MCF 10A (cell line): ENCODE data around the gene PNPLA3. TPM values are rescaled to one million over a fixed set of nuclear protein-coding genes. Genes with fewer than 3 reads are reported as not detected.
A peak's percentile ranks its signal among the peaks of the same experiment; 100 is the strongest.

Experiments used
- BruUV-seq: library from RNA; stranded (reverse); fragments of 400-500 nt; replicated peaks from 2 replicates; lab custom pipeline; 2021; lab: Mats Ljungman, UMichigan
- CTCF ChIA-PET: fragments of 300-600 bp; sonication (Branson Sonifier 250); formaldehyde crosslinking; extraction: SDS; loops from one replicate; lab custom pipeline; 2021; ENCODE audit warnings: antibody characterized with exemption, inconsistent platforms; lab: Yijun Ruan, JAX
- POLR2A ChIA-PET: fragments of 300-600, 350-650 bp; sonication (Branson Sonifier 250); formaldehyde crosslinking; extraction: SDS; loops from one replicate; lab custom pipeline; 2020; ENCODE audit warnings: antibody characterized with exemption, inconsistent platforms; lab: Yijun Ruan, JAX
- DNase-seq: peaks from one replicate; pipeline ENCODE4 v3.0.0-alpha.2; 2018; ENCODE audit not compliant: unreplicated experiment
- H3K27ac Mint-ChIP-seq: one replicate; pipeline ENCODE4 v1.8.0; 2022; ENCODE audit warnings: mild to moderate bottlenecking, low read depth, mixed read lengths; ENCODE audit not compliant: unreplicated experiment
- H3K27me3 Mint-ChIP-seq: one replicate; pipeline ENCODE4 v1.8.0; 2022; ENCODE audit warnings: mixed read lengths; ENCODE audit not compliant: insufficient read depth, unreplicated experiment
- H3K36me3 Mint-ChIP-seq: one replicate; pipeline ENCODE4 v1.8.0; 2022; ENCODE audit warnings: mild to moderate bottlenecking, moderate library complexity, mixed read lengths; ENCODE audit not compliant: insufficient read depth, unreplicated experiment
- H3K4me1 Mint-ChIP-seq: one replicate; pipeline ENCODE4 v1.8.0; 2022; ENCODE audit warnings: mixed read lengths; ENCODE audit not compliant: insufficient read depth, unreplicated experiment
- H3K4me3 Mint-ChIP-seq: one replicate; pipeline ENCODE4 v1.8.0; 2022; ENCODE audit warnings: mild to moderate bottlenecking, moderate library complexity, mixed read lengths; ENCODE audit not compliant: unreplicated experiment
- H3K9me3 Mint-ChIP-seq: one replicate; pipeline ENCODE4 v1.8.0; 2022; ENCODE audit warnings: mixed read lengths; ENCODE audit not compliant: unreplicated experiment
- intact Hi-C: fragments of 100-400 bp; cut with micrococcal nuclease; formaldehyde crosslinking; loops from 2 replicates; pipeline ENCODE4 v1.14.1; 2022
- total RNA-seq: library from RNA; stranded (reverse); gene quantifications from 2 replicates; pipeline ENCODE4 v1.2.3, GENCODE V29; 2022
- TF ChIP-seq, protein P1 (sequence below): fragments of 200-600 bp; IDR thresholded peaks from one replicate; pipeline ENCODE4 v1.8.0; 2022; ENCODE audit warnings: antibody characterized with exemption, mild to moderate bottlenecking; ENCODE audit not compliant: unreplicated experiment

PNPLA3 gene
- total RNA-seq, 1 experiment from 2014 or later, result 4.2 TPM

DNA sequence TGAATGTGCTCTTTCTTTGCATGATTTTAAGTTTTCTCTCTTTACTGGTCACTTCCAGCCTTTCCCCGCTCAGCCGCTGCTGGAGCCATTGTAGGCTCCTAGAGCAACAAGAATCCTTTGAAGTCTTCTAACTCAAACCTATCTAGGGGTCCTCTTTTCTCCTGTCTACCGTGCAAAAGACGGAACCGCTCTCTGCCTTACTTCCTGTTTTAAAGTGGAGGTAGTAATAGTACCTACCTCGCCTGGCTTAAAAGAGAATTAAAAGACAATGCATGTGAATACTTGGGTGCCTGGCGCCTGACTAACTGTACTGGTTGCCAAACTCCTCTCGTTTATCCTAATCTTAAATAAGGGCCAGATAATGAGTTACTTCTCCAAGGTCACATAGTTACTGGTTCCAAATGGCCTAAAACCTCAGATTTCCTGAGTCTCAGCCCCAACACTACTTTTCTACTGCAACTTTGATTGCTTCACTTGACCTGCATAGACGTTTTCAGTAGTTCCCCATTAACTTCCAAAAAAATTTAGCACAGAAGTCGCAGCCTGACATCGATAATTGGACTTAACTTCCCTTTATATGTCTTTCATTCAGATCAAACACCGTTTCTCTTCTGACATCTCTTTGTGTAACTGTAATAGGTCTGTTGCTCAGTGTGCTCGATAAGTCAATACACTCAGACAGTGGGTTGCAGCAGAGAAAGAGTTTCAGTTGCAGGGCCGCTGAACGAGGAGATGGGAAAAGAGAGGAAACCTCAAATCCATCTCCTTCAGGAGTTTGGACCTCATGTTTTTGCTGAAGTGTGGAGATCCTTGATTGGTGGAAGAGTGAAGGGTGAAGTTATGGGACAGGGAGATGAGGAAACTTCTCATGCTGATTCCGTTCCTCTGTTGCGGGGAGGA is 32.5 kb downstream of the PNPLA3 start:
- TF ChIP-seq, protein P1, sequence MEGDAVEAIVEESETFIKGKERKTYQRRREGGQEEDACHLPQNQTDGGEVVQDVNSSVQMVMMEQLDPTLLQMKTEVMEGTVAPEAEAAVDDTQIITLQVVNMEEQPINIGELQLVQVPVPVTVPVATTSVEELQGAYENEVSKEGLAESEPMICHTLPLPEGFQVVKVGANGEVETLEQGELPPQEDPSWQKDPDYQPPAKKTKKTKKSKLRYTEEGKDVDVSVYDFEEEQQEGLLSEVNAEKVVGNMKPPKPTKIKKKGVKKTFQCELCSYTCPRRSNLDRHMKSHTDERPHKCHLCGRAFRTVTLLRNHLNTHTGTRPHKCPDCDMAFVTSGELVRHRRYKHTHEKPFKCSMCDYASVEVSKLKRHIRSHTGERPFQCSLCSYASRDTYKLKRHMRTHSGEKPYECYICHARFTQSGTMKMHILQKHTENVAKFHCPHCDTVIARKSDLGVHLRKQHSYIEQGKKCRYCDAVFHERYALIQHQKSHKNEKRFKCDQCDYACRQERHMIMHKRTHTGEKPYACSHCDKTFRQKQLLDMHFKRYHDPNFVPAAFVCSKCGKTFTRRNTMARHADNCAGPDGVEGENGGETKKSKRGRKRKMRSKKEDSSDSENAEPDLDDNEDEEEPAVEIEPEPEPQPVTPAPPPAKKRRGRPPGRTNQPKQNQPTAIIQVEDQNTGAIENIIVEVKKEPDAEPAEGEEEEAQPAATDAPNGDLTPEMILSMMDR, result no peak
- ChIA-PET CTCF (interaction anchor here (1.8 kb wide), 1 partner anchor 11 kb away, joined by 13 read pairs; no protein-coding TSS in a partner anchor), POLR2A (interaction anchor here (0.6 to 2.0 kb wide), 15 partner anchors 11 to 144 kb away, joined by 3 to 30 read pairs (median 5); partner anchors contain the start of gene EFCAB6)
- BruUV-seq, result TSS peak; percentile 34
- no peak for DNase-seq
- Mint-ChIP-seq H3K4me3 (peak overlapping the region; percentile 90), H3K27ac (peak overlapping the region; percentile 92), H3K4me1 (peaks cover 24% of the 10 kb centered on the region), H3K36me3 (peaks cover 11% of the 10 kb centered on the region), H3K9me3 (no peaks in the 10 kb centered on the region), H3K27me3 (no peaks in the 10 kb centered on the region)
- intact Hi-C loops, result no loop called here

DNA sequence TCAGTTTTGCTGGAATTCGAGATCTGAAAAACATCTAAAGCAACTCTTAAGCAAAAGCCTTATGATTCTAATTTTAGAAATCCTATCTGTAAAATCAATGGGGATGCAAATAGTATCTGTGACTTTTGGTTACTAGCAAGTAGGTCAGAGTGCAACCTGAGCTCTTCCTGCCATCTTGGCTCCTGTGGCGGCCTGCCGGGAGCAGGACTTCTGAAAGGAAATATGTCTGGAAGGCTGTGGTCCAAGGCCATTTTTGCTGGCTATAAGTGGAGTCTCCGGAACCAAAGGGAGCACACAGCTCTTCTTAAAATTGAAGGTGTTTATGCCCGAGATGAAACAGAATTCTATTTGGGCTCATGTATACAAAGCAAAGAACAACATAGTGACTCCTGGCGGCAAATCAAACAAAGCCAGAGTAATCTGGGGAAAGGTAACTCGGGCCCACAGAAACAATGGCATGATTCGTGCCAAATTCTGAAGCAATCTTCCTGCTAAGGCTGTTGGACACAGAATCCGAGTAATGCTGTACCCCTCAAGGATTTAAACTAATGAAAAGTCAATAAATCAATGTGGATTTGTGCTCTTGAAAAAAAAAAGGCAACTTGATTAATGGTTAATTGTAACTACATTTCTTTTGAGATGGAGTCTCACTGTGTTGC is 33.3 kb downstream of the PNPLA3 start:
- no TSS peak for BruUV-seq
- TF ChIP-seq, protein P1, result no peak
- POLR2A ChIA-PET, result interaction anchor here (1.0 kb wide), 1 partner anchor 12 kb away, joined by 7 read pairs; no protein-coding TSS in a partner anchor
- Mint-ChIP-seq H3K27ac (peak overlapping the region; percentile 92), H3K36me3 (peaks cover 5% of the 10 kb centered on the region), H3K27me3 (no peaks in the 10 kb centered on the region), H3K9me3 (no peaks in the 10 kb centered on the region), H3K4me1 (peaks cover 24% of the 10 kb centered on the region), H3K4me3 (peak overlapping the region; percentile 90)
- intact Hi-C loops, result no loop called here
- CTCF ChIA-PET, result interaction anchor here (0.6 to 1.1 kb wide), 3 partner anchors 17 to 48 kb away, joined by 3 to 5 read pairs (median 3); no protein-coding TSS in a partner anchor
- peak; percentile 59 for DNase-seq

DNA sequence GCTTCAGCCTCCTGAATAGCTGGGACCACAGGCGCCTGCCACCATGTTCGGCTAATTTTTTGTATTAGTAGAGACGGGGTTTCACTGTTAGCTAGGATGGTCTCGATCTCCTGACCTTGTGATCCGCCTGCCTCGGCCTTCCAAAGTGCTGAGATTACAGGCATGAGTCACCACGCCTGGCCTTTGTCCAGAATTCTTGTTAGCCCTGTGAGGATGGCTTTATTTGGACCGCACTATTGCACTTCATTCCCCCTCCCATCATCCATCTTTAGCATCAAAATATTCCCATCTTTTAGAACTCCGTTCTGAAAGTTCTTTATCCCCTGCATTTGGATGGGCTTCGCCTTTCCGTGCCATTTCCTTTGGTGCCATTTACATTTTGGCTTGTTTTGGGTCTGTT is 34.3 kb downstream of the PNPLA3 start:
- ChIA-PET POLR2A (no interaction called here), CTCF (interaction anchor here (0.6 to 1.1 kb wide), 4 partner anchors 9 to 49 kb away, joined by 3 to 5 read pairs (median 3); no protein-coding TSS in a partner anchor)
- Mint-ChIP-seq H3K9me3 (no peaks in the 10 kb centered on the region), H3K27ac (no peak overlapping the region), H3K4me1 (peaks cover 24% of the 10 kb centered on the region), H3K4me3 (no peak overlapping the region), H3K36me3 (peaks cover 7% of the 10 kb centered on the region), H3K27me3 (no peaks in the 10 kb centered on the region)
- BruUV-seq, result no TSS peak
- TF ChIP-seq, protein P1, result no peak
- intact Hi-C loops, result no loop called here
- peak; percentile 23 for DNase-seq
